Neutrophil (primary cell): ENCODE measurements around the gene BICRAL.
"Not testable (repeated sequence)": the region's sequence is repeated elsewhere in the genome, so short reads cannot be mapped to it uniquely, and the experiment has no call there.

Source experiments
- H3K27ac ChIP-seq: fragments of 200-600 bp; sonication (generic); 2 replicates; pipeline ENCODE4 v1.5.1; 2016; ENCODE audit warnings: mild to moderate bottlenecking, moderate library complexity
- H3K27me3 ChIP-seq: fragments of 200-600 bp; sonication (generic); 2 replicates; pipeline ENCODE4 v1.6.0; 2016; ENCODE audit warnings: mild to moderate bottlenecking
- H3K36me3 ChIP-seq: fragments of 200-600 bp; sonication (generic); 2 replicates; pipeline ENCODE4 v1.5.1; 2017
- H3K4me1 ChIP-seq, 2 experiments: fragments of 200-600 bp in 1 of 2; sonication (generic) in 1 of 2; 1 replicate in 1 of 2; 2 replicates in 1 of 2; pipeline versions ENCODE4 v1.5.1 to v1.6.1; 2013 to 2016; ENCODE audit warnings: low read depth in 1 of 2, low read length in 1 of 2, mild to moderate bottlenecking in 1 of 2, moderate library complexity in 1 of 2; ENCODE audit not compliant: control insufficient read depth in 1 of 2, insufficient read depth in 1 of 2
- H3K4me3 ChIP-seq, 2 experiments: fragments of 200-600 bp in 1 of 2; sonication (generic) in 1 of 2; 1 replicate in 1 of 2; 2 replicates in 1 of 2; pipeline ENCODE4 v1.5.1; 2013 to 2016; ENCODE audit warnings: low read depth in 1 of 2, low read length in 1 of 2, mild to moderate bottlenecking in 1 of 2, moderate library complexity in 1 of 2
- H3K9me3 ChIP-seq: fragments of 200-600 bp; sonication (generic); 2 replicates; pipeline ENCODE4 v1.5.1; 2016
- CTCF ChIP-seq: fragments of 200-600 bp; sonication (generic); IDR thresholded peaks from 2 replicates; pipeline ENCODE4 v1.5.1; 2016; ENCODE audit warnings: antibody characterized with exemption

BICRAL gene

GRCh38 chr6:42790549-42791181 lies 8.8 kb downstream of the BICRAL start:
- Histone ChIP-seq H3K27ac (peak overlapping the region; percentile 58), H3K27me3 (no peaks in the 10 kb centered on the region), H3K9me3 (no peaks in the 10 kb centered on the region), H3K4me3 (no peak overlapping the region), H3K36me3 (peaks cover 20% of the 10 kb centered on the region), H3K4me1 (peaks cover 34 to 36% of the 10 kb centered on the region in 2 experiments)
- TF ChIP-seq CTCF, result no peak

- peak overlapping the region; percentile 58 for H3K27ac ChIP-seq
These were observed 10.0 kb downstream of the BICRAL start for GRCh38 chr6:42791706-42792320.

GRCh38 chr6:42795651-42796050 lies 13.8 kb downstream of the BICRAL start:
- H3K27ac ChIP-seq, result no peak overlapping the region
- no peaks in the 10 kb centered on the region for H3K27me3 ChIP-seq
- no peaks in the 10 kb centered on the region for H3K4me1 ChIP-seq
- no peak overlapping the region for H3K4me3 ChIP-seq
- H3K36me3 ChIP-seq, result peaks cover 7% of the 10 kb centered on the region
- H3K9me3 ChIP-seq, result no peaks in the 10 kb centered on the region
- no peak for TF ChIP-seq CTCF

More at GRCh38 chr6:42791706-42792320, 10.0 kb downstream of the BICRAL start:
- Histone ChIP-seq H3K27me3 (no peaks in the 10 kb centered on the region), H3K9me3 (no peaks in the 10 kb centered on the region), H3K4me1 (peaks cover 22 to 25% of the 10 kb centered on the region in 2 experiments), H3K36me3 (peaks cover 20% of the 10 kb centered on the region), H3K4me3 (no peak overlapping the region)
- TF ChIP-seq CTCF, result no peak

- H3K9me3 ChIP-seq, result no peaks in the 10 kb centered on the region
- H3K4me3 ChIP-seq, result no peak overlapping the region
- H3K27ac ChIP-seq, result no peak overlapping the region
- TF ChIP-seq CTCF, result no peak
- H3K27me3 ChIP-seq, result no peaks in the 10 kb centered on the region
- peaks cover 4% of the 10 kb centered on the region for H3K36me3 ChIP-seq
- no peaks in the 10 kb centered on the region for H3K4me1 ChIP-seq
These were observed 14.3 kb downstream of the BICRAL start for GRCh38 chr6:42796171-42796570.

- H3K4me3 ChIP-seq, H3K36me3 ChIP-seq, H3K27ac ChIP-seq, H3K9me3 ChIP-seq, H3K27me3 ChIP-seq, H3K4me1 ChIP-seq: not testable (repeated sequence)
These were observed 15.8 kb downstream of the BICRAL start for GRCh38 chr6:42797696-42798095.

- Histone ChIP-seq H3K4me1 (peaks cover 0 to 3% of the 10 kb centered on the region in 2 experiments), H3K9me3 (no peaks in the 10 kb centered on the region), H3K27me3 (no peaks in the 10 kb centered on the region), H3K36me3 (peaks cover 4% of the 10 kb centered on the region), H3K27ac (no peak overlapping the region), H3K4me3 (no peak overlapping the region)
- TF ChIP-seq CTCF, result no peak
These were observed 23.5 kb downstream of the BICRAL start for GRCh38 chr6:42805297-42805861.

GRCh38 chr6:42806359-42806758 lies 24.5 kb downstream of the BICRAL start:
- not testable (repeated sequence) for H3K27ac ChIP-seq, H3K4me1 ChIP-seq, H3K27me3 ChIP-seq, H3K9me3 ChIP-seq, H3K4me3 ChIP-seq
- H3K36me3 ChIP-seq, result peaks cover 13% of the 10 kb centered on the region
